HG03045 (cell line): ENCODE measurements around the gene PLCB3.
A peak's percentile ranks its signal among the peaks of the same experiment; 100 is the strongest.

Source experiments
- ATAC-seq: cut with Tn5 transposase; IDR thresholded peaks from one replicate; pipeline ENCODE4 v1.9.1; 2021; ENCODE audit warnings: mild to moderate bottlenecking, moderate library complexity; ENCODE audit not compliant: unreplicated experiment

The PLCB3 gene

DNA sequence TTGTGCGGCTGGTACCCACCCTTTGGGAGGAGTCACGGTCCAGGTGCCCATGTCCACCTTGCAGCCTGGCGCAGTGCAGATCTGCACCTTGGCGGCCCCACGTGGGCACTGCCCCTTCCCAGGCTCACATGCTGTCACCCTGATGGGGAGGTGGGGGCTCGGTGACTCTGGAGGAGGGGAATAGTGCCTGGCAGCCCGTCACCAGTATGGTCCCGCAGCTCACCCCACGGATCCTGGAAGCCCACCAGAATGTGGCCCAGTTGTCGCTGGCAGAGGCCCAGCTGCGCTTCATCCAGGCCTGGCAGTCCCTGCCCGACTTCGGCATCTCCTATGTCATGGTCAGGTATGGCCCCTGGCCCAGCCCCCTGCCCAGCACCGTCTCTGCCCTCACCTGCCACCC is 30.5 kb upstream of the PLCB3 start:
- no peak for ATAC-seq

- ATAC-seq, result no peak
Observed at GRCh38 chr11:64222651-64223000, 28.7 kb upstream of the PLCB3 start.

DNA sequence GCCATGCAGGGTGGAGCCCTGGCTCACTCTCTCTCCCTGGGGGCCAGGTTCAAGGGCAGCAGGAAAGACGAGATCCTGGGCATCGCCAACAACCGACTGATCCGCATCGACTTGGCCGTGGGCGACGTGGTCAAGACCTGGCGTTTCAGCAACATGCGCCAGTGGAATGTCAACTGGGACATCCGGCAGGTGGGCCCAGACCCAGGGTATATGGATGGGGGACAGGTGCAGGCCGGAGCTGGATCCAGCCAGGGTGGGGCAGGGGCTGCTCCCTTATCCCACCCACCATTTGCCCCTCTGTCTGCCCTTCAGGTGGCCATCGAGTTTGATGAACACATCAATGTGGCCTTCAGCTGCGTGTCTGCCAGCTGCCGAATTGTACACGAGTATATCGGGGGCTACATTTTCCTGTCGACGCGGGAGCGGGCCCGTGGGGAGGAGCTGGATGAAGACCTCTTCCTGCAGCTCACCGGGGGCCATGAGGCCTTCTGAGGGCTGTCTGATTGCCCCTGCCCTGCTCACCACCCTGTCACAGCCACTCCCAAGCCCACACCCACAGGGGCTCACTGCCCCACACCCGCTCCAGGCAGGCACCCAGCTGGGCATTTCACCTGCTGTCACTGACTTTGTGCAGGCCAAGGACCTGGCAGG is 28.2 kb upstream of the PLCB3 start:
- ATAC-seq, result no peak

DNA sequence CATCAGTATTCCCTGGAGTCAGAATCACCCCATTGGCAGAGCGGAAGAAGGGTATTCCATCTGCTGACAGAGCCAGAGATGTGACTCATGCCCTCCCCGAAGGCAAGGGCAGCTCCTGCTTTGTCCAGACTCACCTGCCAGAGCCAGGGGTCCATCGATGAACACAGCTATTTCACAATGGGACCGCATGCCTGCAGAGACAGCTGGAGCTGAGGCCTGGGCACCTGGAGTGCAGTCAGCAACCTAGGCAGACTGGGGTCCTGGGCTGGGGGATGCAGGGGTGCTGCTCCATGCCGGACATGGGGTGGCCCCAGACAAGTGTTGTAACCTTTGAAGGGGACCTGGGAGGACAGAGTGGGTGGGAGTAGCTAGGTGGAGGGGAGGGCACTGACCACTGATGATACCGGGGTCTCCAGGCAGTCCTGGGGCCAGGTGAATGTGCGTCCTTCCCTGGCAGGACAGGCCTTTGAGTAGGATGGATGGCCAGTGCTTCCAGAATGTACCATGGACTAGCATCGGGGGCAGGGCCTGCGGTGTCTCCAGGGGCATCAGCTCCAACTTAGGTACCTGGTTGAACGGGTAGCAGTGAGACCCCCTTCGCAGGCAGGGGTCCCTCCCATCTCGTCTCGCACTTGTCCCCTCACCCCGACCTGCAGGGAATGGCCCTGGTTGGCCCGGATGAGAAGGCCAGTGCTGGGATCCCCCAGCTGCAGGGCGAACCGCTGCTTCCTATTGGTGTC is 27.0 kb upstream of the PLCB3 start:
- no peak for ATAC-seq

DNA sequence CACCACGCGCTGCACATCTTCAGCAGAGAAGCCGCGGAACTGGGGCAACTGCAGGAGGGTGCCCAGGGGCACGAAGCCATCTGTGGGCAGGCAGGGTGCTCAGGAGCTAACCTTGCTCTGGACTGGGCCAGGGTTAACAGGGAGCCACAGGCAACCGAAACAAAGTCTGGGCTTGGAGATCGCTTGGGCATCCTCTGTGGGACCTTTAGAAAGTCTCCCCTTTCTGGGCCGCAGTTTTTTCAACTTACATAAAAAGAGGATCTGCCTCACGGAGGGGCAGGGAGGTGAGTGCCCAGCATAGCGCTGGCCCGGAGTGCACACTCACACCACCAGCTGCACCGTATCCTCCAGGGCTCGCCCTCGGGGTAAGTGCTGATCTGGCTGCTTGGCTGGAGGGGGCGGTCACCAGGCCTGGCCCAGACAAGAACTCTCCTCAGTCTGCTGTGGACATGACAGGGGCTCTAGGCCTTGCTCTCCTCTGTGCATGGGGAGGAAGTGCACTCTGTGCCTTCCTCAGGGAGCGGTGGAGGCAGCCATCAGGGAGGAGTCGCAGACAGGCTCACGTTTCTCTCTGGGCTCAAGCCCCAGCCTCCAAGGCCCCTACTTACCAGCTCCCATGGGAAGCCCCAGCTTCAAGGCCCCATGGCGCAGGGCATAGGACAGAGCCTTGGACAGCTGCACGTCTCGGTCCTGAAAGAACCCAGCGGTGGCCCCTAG is 26.3 kb upstream of the PLCB3 start:
- ATAC-seq, result no peak

- peak; percentile 41 for ATAC-seq
Observed at GRCh38 chr11:64225608-64226506, 25.5 kb upstream of the PLCB3 start, which contains the start of the genes NUDT22 and TRPT1. NUDT22 (plus strand) TSS chr11:64226274; CDS start chr11:64226653, 379 bp downstream. TRPT1 (minus strand) TSS chr11:64226186; CDS start chr11:64225860, 326 bp downstream.

GRCh38 chr11:64226507-64227051 is 24.8 kb upstream of the PLCB3 start:
- peak; percentile 27 for ATAC-seq

- ATAC-seq, result no peak
Observed at GRCh38 chr11:64227405-64227956, 23.8 kb upstream of the PLCB3 start.

- ATAC-seq, result no peak
Observed at GRCh38 chr11:64229090-64229743, 22.1 kb upstream of the PLCB3 start.

GRCh38 chr11:64229744-64230170 is 21.6 kb upstream of the PLCB3 start:
- no peak for ATAC-seq

GRCh38 chr11:64230171-64230984 is 21.0 kb upstream of the PLCB3 start, which contains the start of gene DNAJC4:
DNAJC4 (plus strand) TSS chr11:64230548; CDS start chr11:64230855, 307 bp downstream.
- ATAC-seq, result peak; percentile 39

GRCh38 chr11:64230985-64231365 is 20.4 kb upstream of the PLCB3 start:
- ATAC-seq, result no peak

- ATAC-seq, result no peak
Observed at GRCh38 chr11:64231546-64231945, 19.8 kb upstream of the PLCB3 start.

DNA sequence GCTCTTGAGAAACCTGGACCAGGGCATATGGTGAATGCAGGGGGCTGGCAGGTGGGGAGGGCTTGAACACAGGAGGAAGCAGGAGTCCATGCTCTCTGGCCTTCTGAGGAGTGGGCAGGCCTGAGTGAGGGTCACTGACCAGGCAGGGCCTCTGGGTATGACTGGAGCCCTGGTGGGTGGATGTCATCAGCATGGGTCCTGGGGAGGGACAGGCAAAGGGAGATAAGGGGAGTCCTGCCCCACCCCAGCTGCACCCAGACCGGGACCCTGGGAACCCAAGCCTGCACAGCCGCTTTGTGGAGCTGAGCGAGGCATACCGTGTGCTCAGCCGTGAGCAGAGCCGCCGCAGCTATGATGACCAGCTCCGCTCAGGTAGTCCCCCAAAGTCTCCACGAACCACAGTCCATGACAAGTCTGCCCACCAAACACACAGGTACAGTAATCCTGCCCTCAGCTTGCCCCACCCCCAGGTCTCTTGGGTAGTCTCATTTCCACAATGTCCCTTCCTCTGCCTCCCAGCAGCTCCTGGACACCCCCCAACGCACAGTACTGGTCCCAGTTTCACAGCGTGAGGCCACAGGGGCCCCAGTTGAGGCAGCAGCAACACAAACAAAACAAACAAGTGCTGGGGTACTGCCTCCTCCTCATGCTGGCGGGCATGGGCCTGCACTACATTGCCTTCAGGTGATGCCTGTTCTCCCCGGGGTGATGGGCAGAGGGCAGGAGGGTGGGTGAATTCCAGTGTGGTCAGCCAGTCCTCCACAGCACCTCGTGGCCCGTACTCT is 19.0 kb upstream of the PLCB3 start:
- ATAC-seq, result no peak

- no peak for ATAC-seq
Observed at GRCh38 chr11:64232967-64233315, 18.4 kb upstream of the PLCB3 start.

DNA sequence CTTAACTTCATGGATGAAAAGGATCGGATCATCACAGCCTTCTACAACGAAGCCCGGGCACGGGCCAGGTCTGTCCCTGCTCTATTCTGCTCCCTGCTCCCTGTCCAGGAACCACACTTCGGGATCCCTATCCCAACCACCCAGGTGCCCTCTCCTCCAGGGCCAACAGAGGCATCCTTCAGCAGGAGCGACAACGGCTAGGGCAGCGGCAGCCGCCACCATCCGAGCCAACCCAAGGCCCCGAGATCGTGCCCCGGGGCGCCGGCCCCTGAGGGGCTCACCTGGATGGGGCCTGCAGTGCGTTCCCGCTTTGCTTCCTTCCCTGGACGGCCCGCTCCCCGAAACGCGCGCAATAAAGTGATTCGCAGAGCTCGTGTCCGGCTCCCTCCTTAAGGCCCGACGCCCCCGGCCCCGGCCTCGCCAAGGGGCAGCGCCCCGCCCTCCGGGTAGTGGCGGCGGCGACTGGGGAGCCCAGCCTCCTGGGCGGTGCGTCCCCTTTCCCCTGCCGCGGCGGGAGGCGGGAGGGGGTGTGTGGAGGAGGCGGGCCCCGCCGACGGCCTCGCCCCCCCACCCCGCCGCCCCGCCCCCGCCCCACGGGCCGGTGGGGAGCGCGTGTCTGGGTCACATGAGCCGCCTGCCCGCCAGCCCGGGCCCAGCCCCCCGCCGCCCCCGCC is 17.3 kb upstream of the PLCB3 start, which contains the start of gene VEGFB:
Gene VEGFB (plus strand): TSS at position 672 of the 674 bp plus-strand sequence. CDS start 250 bp downstream, outside the sequence.
- ATAC-seq, result peak; percentile 41

GRCh38 chr11:64234647-64235379 is 16.5 kb upstream of the PLCB3 start:
- peak; percentile 19 for ATAC-seq
